GM19025 (cell line): ENCODE data around the gene GRIFIN.
"Not testable (repeated sequence)": the region's sequence is repeated elsewhere in the genome, so short reads cannot be mapped to it uniquely, and the experiment has no call there.

Experiments
- ATAC-seq: cut with Tn5 transposase; IDR thresholded peaks from one replicate; pipeline ENCODE4 v1.9.1; 2021; ENCODE audit warnings: mild to moderate bottlenecking, low read depth, moderate library complexity; ENCODE audit not compliant: unreplicated experiment

GRIFIN gene

GRCh38 chr7:2462731-2463130 is 13.5 kb downstream of the GRIFIN start:
- no peak for ATAC-seq

GRCh38 chr7:2461268-2462026 is 14.8 kb downstream of the GRIFIN start:
- ATAC-seq: no peak

DNA sequence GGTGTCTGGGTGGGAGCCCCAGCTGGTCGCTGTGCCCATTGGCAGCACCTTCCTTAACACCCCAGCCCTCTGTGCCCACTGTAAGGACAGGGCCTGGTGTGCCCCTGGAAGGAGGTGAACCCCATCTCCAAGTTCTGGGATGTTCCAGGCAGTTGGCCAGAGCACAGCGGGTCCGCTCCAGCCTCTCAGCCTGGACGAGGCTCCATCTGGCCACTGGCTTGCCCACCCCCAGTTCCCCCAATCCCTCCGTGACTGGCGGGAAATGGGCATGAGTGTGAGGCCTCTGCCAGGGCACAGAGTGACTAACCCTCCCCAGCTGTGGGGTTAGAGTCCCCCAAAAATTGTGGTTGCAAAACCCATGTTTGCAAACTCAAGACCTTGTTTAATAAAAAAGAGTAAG is 15.6 kb downstream of the GRIFIN start:
- ATAC-seq: no peak

DNA sequence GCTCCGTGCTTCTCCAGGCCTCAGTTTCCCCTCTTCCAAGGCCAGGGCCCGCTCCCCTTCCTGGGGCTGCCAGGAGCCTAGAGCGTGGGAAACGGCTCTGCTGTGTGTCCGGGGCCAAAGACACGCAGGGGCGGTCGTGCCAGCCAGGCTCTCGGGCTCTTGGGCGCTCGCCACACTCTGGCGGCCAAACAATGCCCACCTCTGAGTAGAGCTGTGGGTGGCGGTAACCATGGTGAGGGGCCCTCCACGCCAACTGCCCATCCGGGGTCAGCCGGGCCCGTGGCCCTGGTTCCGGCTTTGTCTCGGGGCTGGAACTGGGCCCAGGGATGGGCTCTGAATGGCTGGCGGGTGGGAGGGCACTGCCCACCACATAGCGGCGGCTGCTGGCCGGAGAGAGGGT is 16.0 kb downstream of the GRIFIN start:
- ATAC-seq: no peak

DNA sequence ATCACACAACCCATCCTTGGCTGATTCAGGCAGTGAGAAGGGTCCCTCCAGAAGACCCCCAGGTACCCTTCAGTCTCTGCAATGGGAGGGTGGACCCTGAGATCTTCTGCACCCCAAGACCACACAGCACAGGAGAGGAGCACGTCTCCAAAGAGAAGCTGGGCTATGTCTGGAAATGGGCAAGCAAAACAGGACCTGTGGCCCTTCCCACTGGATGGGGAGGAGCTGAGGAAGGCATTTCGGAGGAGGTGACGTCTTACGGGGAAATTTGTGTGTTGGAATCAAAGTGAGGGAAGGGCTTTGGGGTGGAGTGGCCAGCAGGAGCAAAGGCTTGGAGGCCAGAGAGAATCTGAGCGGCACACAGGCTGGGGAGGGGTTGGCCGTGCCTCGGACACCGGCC is 16.5 kb downstream of the GRIFIN start:
- ATAC-seq: no peak

GRCh38 chr7:2453849-2454248 is 22.3 kb downstream of the GRIFIN start:
- not testable (repeated sequence) for ATAC-seq

DNA sequence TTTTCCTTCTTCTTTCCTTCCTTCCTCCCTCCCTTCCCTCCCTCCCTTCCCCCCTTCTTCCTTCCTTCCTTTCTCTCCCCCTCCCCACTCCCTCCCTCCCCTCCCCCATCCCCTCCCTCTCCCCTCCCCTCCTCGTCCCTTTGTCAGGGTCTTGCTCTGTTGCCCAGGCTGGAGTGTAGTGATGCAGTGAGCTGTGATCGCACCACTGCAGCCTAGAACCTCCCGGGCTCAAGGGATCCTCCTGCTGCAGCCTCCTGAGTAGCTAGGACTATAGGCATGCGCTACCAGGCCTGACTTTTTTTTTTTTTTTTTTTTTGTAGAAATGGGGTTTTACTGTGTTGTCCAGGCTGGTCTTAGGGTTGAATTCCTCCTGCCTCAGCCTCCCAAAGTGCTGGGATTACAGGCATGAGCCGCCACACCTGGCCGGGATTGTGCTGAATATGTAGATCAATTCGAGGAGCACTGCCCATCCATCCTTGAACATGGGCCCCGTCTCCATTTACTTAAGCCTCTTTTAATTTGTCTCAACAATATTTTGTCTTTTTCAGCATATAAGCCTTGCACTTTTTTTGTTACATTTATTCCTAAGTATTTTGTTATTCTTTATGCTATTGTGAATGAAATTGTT is 23.4 kb downstream of the GRIFIN start:
- ATAC-seq: no peak

GRCh38 chr7:2452074-2452507 is 24.1 kb downstream of the GRIFIN start:
- ATAC-seq: no peak

DNA sequence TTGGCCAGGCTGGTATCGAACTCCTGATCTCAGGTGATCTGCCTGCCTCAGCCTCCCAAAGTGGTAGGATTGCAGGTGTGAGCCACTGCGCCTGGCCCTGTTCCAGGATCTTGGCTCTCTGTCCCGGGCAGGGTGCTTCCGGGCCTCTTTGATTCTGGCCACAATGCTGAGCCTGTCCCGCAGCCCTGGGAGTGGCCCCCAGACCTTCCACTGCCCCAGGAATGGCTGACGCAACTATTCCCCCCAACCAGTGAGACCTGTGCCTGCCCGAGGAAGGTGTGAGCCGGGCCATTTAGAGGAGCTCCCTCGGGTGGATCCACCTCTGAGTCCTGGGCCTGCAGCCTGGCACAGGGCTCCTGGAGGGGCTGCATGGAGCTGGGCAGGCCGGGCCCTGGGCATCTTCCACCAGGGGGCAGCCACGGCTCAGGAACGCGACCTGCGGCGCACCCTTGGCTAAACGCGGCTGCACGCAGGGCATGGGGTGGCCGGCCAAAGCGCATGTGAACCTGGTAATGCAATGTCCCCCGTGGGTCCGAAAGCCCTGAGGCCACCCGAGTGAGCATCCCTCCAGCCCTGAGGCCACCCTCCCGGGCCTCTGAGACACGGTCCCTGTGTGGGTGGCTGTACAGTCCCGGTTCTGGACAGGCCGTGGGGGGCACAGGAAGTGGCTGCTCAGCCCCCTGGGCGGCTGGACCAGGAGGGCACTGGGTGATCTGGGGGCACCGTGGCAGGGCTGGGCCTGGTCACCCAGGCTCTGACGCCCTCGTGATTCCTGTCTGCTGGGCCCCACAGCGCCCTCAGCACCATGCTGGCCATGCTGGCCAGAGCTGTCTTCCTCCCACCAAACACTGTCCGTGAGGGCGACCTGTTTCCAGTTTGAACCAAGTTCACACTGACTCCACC is 24.8 kb downstream of the GRIFIN start:
- ATAC-seq: peak; percentile 81

DNA sequence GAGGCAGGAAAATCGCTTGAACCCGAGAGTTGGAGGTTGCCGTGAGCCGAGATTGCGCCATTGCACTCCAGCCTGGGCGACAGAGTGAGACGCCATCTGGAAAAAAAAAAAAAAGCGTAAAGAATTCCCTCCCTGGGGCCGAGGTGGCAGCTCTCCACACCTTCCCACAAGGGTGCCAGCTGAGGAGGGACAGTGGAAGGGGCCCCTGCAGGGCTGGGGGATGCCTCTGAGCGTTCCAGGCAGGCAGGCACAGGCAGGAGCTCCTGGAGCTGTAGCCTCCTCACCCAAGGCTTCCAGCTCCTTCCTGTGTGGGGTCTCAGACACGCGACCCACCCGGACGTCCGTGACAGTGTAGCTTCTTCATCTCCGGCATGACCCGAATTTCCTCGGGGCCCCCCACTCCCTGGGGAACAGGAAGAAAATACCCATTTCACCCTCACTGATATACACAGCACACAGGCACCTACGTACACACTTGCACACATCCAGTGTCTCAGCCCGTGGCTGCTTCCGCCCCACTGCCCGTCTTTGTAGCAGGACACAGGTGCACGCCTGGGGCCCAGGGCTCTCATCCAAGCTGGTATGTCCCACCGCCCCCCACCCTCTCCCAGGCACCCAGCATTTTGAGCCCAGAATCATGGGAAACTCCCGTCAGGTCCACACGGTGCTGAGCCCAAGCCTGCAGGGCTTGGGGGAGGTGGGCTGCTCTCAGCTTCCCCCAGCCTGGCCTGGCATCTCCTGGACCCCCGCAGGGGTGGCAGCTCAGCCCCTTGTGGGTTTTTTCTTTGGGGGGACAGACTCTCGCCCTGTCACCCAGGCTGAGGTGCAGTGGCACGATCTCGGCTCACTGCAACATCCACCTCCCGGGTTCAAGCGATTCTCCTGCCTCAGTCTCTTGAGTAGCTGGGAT is 25.7 kb downstream of the GRIFIN start:
- no peak for ATAC-seq

GRCh38 chr7:2446676-2447075 is 29.5 kb downstream of the GRIFIN start:
- ATAC-seq: no peak

- ATAC-seq: no peak
Observed at GRCh38 chr7:2445898-2446555, 30.2 kb downstream of the GRIFIN start.

DNA sequence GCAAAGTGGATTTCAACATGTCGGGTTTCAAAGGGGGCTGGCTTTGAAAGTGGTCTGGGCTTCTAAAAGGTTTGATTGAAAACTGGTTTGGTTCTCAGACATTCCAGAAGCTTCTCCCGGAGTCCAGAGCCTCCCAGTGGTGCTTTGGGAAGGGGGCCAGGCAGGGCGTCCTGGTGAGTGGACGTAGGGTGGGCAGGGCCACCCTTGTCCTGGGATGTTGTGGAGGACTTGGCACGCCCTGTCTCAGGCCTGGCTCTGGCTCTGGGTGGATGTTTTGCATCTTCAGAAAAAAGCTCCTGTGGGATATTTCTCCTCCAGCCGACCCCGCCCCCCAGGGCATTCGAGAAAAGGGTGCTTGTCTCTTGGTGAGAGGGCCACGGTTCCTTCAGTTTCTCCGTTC is 31.2 kb downstream of the GRIFIN start:
- no peak for ATAC-seq

- ATAC-seq: no peak
Observed at GRCh38 chr7:2444476-2444875, 31.7 kb downstream of the GRIFIN start.

DNA sequence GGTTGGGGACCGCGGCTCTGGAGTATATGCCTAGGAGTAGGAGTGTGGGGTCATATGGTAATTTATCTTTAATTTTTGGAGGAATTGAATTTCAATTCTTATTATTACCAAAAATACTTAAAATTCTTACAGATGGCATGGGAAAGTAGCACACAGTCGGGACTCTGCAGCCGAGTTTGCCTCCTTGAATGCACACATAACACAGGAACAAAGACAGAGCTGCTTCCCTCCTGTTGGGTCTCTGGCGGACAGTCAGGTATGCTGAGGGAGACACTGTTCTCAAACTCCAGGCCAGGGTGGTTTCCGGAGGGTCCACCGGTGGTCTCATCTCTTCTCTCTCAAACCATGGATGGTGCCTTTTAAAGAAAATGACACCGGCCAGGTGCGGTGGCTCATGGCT is 32.7 kb downstream of the GRIFIN start:
- no peak for ATAC-seq

DNA sequence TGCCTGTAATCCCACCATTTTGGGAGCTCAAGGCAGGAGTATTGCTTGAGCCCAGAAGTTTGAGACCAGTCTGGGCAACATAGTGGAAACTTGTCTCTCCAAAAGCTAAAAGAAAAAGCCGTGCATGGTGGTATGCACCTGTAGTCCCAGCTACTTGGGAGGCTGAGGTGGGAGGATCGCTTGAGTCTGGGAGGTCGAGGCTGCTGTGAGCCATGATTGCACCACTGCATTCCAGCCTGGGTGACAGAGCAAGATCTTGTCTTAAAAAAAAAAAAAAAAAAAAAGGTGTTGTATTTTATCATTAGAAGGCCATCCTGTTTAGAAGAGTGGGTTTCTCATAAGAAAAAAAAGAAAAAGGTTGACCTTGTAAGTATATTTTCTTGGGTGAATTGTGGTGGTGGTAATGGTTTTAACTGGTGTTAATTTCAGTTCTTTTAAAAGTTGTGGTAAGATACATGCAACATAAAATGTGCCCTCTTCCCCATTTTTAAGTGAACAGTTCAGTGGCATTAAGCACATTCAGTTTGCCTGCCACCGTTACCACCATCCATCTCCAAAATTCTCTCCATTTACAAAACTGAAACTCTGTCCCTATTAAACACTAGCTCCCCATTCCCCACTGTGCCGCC is 34.7 kb downstream of the GRIFIN start:
- ATAC-seq: no peak

DNA sequence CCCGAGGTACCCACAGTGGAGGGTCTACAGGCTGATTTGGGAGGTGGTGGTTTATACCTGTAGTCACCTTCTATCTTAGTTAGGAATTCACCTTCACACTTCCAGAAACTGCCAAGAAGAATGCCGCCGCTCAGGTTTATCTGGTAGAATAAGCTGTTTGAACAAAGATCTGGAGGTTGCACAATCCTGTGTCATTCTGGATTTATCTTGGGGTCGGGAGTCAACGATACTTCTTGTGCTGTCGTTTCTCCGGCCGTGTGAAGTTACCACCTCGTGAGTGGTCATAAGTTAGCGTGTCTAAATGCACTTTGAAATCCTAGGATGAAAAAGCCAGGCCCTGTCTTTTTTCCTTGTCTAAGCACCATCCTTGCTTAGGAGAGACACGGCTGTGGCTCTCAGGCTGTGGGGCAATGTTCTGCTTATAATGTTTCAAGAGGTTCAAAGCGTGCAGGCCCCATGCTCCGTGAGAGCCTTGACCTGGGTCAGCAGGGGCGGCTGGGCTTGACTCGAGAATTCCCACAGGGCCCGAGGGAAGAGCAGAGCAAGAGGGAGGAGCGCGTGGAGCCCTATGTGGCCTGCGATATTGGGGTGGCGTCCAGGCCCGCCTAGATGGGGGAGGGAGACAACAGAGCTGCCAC is 35.5 kb downstream of the GRIFIN start:
- ATAC-seq: no peak

GRCh38 chr7:2438775-2439174 is 37.4 kb downstream of the GRIFIN start:
- no peak for ATAC-seq

- no peak for ATAC-seq
Observed at GRCh38 chr7:2438186-2438585, 38.0 kb downstream of the GRIFIN start.
